SK-N-SH treated with all-trans-retinoic acid at 6 μM for 48 hours (cell line): ENCODE data around the gene LENG1.

Source experiments
- ARNTL ChIP-seq: fragments of 450-650 bp; formaldehyde crosslinking; IDR thresholded peaks from 2 replicates; pipeline ENCODE4 v1.5.0; 2020; ENCODE audit warnings: low read depth, mild to moderate bottlenecking, moderate library complexity, borderline replicate concordance
- RARB ChIP-seq: fragments of 250-450 bp; sonication (Bioruptor Pico); IDR thresholded peaks from 2 replicates; pipeline ENCODE4 v1.8.0; 2021; ENCODE audit warnings: mild to moderate bottlenecking, moderate library complexity
- ZC3H10 ChIP-seq: fragments of 250-450 bp; sonication (Bioruptor Pico); IDR thresholded peaks from 2 replicates; pipeline ENCODE4 v1.5.1; 2021; ENCODE audit warnings: mild to moderate bottlenecking, moderate library complexity
- ZFP3 ChIP-seq: fragments of 250-450 bp; sonication (Bioruptor Pico); IDR thresholded peaks from 2 replicates; pipeline ENCODE4 v1.5.0; 2020; ENCODE audit warnings: mild to moderate bottlenecking, moderate library complexity
- TF ChIP-seq, protein P1 (sequence below): fragments of 250-450 bp; sonication (Bioruptor Pico); IDR thresholded peaks from 2 replicates; pipeline ENCODE4 v1.5.1; 2020; ENCODE audit warnings: low read depth, mild to moderate bottlenecking, moderate library complexity
- TF ChIP-seq, protein P2 (sequence below): fragments of 250-450 bp; sonication (Bioruptor Pico); IDR thresholded peaks from 2 replicates; pipeline ENCODE4 v1.8.0; 2020; ENCODE audit warnings: mild to moderate bottlenecking, moderate library complexity, borderline replicate concordance
- TF ChIP-seq, protein P3 (sequence below): fragments of 250-450 bp; sonication (Bioruptor Pico); IDR thresholded peaks from 2 replicates; pipeline ENCODE4 v1.5.1; 2021; ENCODE audit warnings: mild to moderate bottlenecking, moderate library complexity

DNA sequence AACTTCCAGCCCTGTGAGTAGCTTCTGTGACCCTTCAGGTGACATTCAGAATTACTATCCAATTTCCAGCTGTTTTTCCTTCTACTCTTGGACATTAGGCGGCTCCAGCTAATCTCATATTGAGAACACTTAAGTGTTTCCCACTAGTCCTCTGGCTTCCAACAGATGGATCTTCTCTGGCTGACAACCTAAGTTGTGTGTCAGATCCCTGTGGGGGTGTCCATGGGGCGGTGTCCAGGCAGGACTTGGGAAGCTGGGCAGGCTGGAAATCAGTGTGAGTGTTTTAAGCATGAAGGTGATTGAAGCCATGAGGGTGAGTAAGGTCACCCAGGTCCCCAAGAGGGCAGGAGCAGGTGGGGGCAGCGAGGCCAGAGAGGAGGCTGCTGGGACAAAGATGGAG, 11.8 kb downstream of the LENG1 start:
- TF ChIP-seq, protein P1, sequence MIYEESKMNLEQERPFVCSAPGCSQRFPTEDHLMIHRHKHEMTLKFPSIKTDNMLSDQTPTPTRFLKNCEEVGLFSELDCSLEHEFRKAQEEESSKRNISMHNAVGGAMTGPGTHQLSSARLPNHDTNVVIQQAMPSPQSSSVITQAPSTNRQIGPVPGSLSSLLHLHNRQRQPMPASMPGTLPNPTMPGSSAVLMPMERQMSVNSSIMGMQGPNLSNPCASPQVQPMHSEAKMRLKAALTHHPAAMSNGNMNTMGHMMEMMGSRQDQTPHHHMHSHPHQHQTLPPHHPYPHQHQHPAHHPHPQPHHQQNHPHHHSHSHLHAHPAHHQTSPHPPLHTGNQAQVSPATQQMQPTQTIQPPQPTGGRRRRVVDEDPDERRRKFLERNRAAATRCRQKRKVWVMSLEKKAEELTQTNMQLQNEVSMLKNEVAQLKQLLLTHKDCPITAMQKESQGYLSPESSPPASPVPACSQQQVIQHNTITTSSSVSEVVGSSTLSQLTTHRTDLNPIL (CRISPR knock-in tag), result no peak
- TF ChIP-seq RARB (no peak), ARNTL (CRISPR knock-in tag) (no peak), ZC3H10 (CRISPR knock-in tag) (no peak), ZFP3 (CRISPR knock-in tag) (no peak)
- TF ChIP-seq, protein P2, sequence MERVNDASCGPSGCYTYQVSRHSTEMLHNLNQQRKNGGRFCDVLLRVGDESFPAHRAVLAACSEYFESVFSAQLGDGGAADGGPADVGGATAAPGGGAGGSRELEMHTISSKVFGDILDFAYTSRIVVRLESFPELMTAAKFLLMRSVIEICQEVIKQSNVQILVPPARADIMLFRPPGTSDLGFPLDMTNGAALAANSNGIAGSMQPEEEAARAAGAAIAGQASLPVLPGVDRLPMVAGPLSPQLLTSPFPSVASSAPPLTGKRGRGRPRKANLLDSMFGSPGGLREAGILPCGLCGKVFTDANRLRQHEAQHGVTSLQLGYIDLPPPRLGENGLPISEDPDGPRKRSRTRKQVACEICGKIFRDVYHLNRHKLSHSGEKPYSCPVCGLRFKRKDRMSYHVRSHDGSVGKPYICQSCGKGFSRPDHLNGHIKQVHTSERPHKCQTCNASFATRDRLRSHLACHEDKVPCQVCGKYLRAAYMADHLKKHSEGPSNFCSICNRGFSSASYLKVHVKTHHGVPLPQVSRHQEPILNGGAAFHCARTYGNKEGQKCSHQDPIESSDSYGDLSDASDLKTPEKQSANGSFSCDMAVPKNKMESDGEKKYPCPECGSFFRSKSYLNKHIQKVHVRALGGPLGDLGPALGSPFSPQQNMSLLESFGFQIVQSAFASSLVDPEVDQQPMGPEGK (CRISPR knock-in tag), result no peak
- TF ChIP-seq, protein P3, sequence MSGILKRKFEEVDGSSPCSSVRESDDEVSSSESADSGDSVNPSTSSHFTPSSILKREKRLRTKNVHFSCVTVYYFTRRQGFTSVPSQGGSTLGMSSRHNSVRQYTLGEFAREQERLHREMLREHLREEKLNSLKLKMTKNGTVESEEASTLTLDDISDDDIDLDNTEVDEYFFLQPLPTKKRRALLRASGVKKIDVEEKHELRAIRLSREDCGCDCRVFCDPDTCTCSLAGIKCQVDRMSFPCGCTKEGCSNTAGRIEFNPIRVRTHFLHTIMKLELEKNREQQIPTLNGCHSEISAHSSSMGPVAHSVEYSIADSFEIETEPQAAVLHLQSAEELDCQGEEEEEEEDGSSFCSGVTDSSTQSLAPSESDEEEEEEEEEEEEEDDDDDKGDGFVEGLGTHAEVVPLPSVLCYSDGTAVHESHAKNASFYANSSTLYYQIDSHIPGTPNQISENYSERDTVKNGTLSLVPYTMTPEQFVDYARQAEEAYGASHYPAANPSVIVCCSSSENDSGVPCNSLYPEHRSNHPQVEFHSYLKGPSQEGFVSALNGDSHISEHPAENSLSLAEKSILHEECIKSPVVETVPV (CRISPR knock-in tag), result no peak
